GM18502 (cell line): ENCODE results near the gene GGA1.
"Not testable (repeated sequence)": the region's sequence is repeated elsewhere in the genome, so short reads cannot be mapped to it uniquely, and the experiment has no call there.

ENCODE experiments used
- ATAC-seq: cut with Tn5 transposase; IDR thresholded peaks from one replicate; pipeline ENCODE4 v1.9.1; 2021; ENCODE audit warnings: mild to moderate bottlenecking; ENCODE audit not compliant: unreplicated experiment, poor library complexity

GGA1 gene

GRCh38 chr22:37607010-37607934, 1.4 kb upstream of the GGA1 start:
- ATAC-seq = no peak

- ATAC-seq = peak; percentile 0
These were observed 628 bp upstream of the GGA1 start for GRCh38 chr22:37607935-37608476.

- ATAC-seq = no peak
These were observed 862 bp downstream of the GGA1 start for GRCh38 chr22:37609240-37610152.

- not testable (repeated sequence) for ATAC-seq
These were observed 1.5 kb downstream of the GGA1 start for GRCh38 chr22:37610153-37610475.

- no peak for ATAC-seq
These were observed 2.0 kb downstream of the GGA1 start for GRCh38 chr22:37610480-37611129.

GRCh38 chr22:37611207-37611606, 2.6 kb downstream of the GGA1 start:
- ATAC-seq = no peak

GRCh38 chr22:37616201-37617083, 7.8 kb downstream of the GGA1 start:
- no peak for ATAC-seq

GRCh38 chr22:37617431-37617830, 8.8 kb downstream of the GGA1 start:
- no peak for ATAC-seq

- no peak for ATAC-seq
These were observed 9.5 kb downstream of the GGA1 start for GRCh38 chr22:37618072-37618656.

GRCh38 chr22:37618674-37619073, 10.0 kb downstream of the GGA1 start:
- ATAC-seq = no peak

GRCh38 chr22:37619991-37620390, 11.4 kb downstream of the GGA1 start:
- ATAC-seq = no peak

- no peak for ATAC-seq
These were observed 12.8 kb downstream of the GGA1 start for GRCh38 chr22:37621352-37621860.

- ATAC-seq = no peak
These were observed 14.7 kb downstream of the GGA1 start for GRCh38 chr22:37623075-37624016.

- no peak for ATAC-seq
These were observed 15.4 kb downstream of the GGA1 start for GRCh38 chr22:37624017-37624365.

GRCh38 chr22:37624876-37625275, 16.2 kb downstream of the GGA1 start:
- no peak for ATAC-seq

- no peak for ATAC-seq
These were observed 17.1 kb downstream of the GGA1 start for GRCh38 chr22:37625737-37626136.

GRCh38 chr22:37626144-37626543, 17.5 kb downstream of the GGA1 start:
- ATAC-seq = no peak

- ATAC-seq = no peak
These were observed 18.0 kb downstream of the GGA1 start for GRCh38 chr22:37626556-37627075.
